HL-60 (cell line): ENCODE results near the gene RER1.

Experiments
- DNase-seq, 2 experiments: peaks; one replicate each; pipeline ENCODE4 v3.0.0-alpha.2; 2010 to 2020; ENCODE audit warnings: low read depth in 1 of 2, low spot score in 1 of 2
- H3K27ac ChIP-seq: fragments of 250-450 bp; sonication (Bioruptor Pico); replicated peaks from 2 replicates; pipeline ENCODE4 v1.5.1; 2020; ENCODE audit warnings: mild to moderate bottlenecking, moderate library complexity
- H3K27me3 ChIP-seq: fragments of 250-450 bp; sonication (Bioruptor Pico); 2 replicates; pipeline ENCODE4 v1.5.1; 2021; ENCODE audit warnings: mild to moderate bottlenecking, moderate library complexity; ENCODE audit not compliant: insufficient read depth, poor library complexity, severe bottlenecking
- H3K4me3 ChIP-seq: replicated peaks from 2 replicates; pipeline ENCODE4 v1.5.1; 2011; ENCODE audit warnings: mild to moderate bottlenecking, control low read depth, low read length; ENCODE audit not compliant: insufficient read depth
- CTCF ChIP-seq: IDR thresholded peaks from one replicate; pipeline ENCODE4 v1.5.1; 2011; ENCODE audit warnings: low read length, control low read depth, inconsistent platforms; ENCODE audit not compliant: insufficient read depth
- GABPA ChIP-seq: IDR thresholded peaks from 2 replicates; pipeline ENCODE4 v1.6.1; 2012; ENCODE audit warnings: low read depth
- POLR2AphosphoS5 ChIP-seq: IDR thresholded peaks from 2 replicates; pipeline ENCODE4 v1.6.1; 2012; ENCODE audit warnings: low read depth
- REST ChIP-seq: IDR thresholded peaks from 2 replicates; pipeline ENCODE4 v1.6.1; 2012; ENCODE audit warnings: low read depth; ENCODE audit not compliant: insufficient replicate concordance
- SPI1 ChIP-seq: IDR thresholded peaks from 2 replicates; pipeline ENCODE4 v1.6.1; 2012; ENCODE audit warnings: low read depth, mild to moderate bottlenecking, borderline replicate concordance

The RER1 gene

GRCh38 chr1:2378441-2378851 lies 13.2 kb upstream of the RER1 start:
- TF ChIP-seq REST (no peak), SPI1 (no peak), CTCF (no peak), POLR2AphosphoS5 (no peak), GABPA (no peak)
- no peak for DNase-seq
- Histone ChIP-seq H3K4me3 (no peak overlapping the region), H3K27ac (no peak overlapping the region), H3K27me3 (no peaks in the 10 kb centered on the region)

- Histone ChIP-seq H3K4me3 (no peak overlapping the region), H3K27ac (no peak overlapping the region), H3K27me3 (no peaks in the 10 kb centered on the region)
- no peak for DNase-seq
- no peak for TF ChIP-seq CTCF
- no peak for TF ChIP-seq REST
- TF ChIP-seq POLR2AphosphoS5: no peak
These were observed 12.5 kb upstream of the RER1 start for GRCh38 chr1:2378956-2379732.

GRCh38 chr1:2379733-2380404 lies 11.8 kb upstream of the RER1 start:
- no peak overlapping the region for H3K27ac ChIP-seq
- no peak for TF ChIP-seq GABPA
- no peak for TF ChIP-seq CTCF
- TF ChIP-seq REST: no peak
- no peak overlapping the region for H3K4me3 ChIP-seq
- no peaks in the 10 kb centered on the region for H3K27me3 ChIP-seq
- DNase-seq: no peak
